ENCODE measurements around the gene METTL24.

The METTL24 gene

GRCh38 chr6:110329714-110330436, 28.3 kb downstream of the METTL24 start:
- TF ChIP-seq, protein P1, sequence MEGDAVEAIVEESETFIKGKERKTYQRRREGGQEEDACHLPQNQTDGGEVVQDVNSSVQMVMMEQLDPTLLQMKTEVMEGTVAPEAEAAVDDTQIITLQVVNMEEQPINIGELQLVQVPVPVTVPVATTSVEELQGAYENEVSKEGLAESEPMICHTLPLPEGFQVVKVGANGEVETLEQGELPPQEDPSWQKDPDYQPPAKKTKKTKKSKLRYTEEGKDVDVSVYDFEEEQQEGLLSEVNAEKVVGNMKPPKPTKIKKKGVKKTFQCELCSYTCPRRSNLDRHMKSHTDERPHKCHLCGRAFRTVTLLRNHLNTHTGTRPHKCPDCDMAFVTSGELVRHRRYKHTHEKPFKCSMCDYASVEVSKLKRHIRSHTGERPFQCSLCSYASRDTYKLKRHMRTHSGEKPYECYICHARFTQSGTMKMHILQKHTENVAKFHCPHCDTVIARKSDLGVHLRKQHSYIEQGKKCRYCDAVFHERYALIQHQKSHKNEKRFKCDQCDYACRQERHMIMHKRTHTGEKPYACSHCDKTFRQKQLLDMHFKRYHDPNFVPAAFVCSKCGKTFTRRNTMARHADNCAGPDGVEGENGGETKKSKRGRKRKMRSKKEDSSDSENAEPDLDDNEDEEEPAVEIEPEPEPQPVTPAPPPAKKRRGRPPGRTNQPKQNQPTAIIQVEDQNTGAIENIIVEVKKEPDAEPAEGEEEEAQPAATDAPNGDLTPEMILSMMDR (conservative IDR thresholded peaks at IDR 0.05; ENCODE audit: low read depth, low read length) = no peak
- peak overlapping the region; percentile 25 for H3K4me3 ChIP-seq (ENCODE audit: low read length)

GRCh38 chr6:110329348-110329713, 28.8 kb downstream of the METTL24 start:
- TF ChIP-seq, protein P1 (conservative IDR thresholded peaks at IDR 0.05; ENCODE audit: low read depth, low read length) = no peak
- no peak for DNase-seq (ENCODE audit: low read depth)
- H3K4me3 ChIP-seq (ENCODE audit: low read length) = peak overlapping the region; percentile 25

More at GRCh38 chr6:110329714-110330436, 28.3 kb downstream of the METTL24 start:
- no peak for DNase-seq (ENCODE audit: low read depth)

DNA sequence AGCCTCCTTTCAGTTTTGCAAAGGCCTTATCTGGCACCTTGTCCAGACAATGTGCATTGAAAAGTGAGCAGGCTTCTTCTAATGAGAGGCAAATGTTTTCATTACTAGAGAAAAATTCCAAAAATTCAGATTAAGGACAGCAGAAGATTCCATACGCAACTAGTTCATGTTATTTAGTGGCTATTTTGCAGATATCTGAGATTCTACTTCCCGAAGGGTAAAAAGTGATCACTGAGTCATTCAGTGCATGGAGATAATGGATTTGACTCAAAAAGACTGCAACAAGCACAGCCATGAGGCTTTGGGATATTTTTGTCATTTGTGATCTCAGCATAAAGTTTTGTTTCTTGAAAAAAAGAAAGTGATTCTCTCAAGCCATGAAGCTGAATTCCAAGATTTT, 29.9 kb downstream of the METTL24 start:
- TF ChIP-seq, protein P1 (conservative IDR thresholded peaks at IDR 0.05; ENCODE audit: low read depth, low read length) = no peak
- DNase-seq (ENCODE audit: low read depth) = peak; percentile 34
- no peak overlapping the region for H3K4me3 ChIP-seq (ENCODE audit: low read length)

DNA sequence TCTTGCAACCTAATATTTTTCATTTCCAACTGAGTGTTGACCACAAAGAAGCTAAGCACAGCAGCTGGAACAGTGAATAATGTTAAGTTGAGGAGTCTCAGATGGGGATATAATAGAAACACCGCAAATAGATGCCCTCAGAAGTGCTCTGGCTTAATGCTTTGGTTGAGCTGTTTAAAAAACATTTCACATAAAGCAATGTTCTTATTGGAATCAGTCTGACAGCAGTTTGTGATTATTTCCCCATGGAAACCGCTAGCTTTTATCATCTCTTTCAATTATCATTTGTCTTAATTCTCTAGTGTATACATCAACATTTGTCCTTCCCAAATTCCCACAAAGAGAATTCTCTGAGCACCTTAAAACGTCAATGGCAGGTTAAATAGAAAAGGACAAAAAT, 30.8 kb downstream of the METTL24 start:
- TF ChIP-seq, protein P1 (conservative IDR thresholded peaks at IDR 0.05; ENCODE audit: low read depth, low read length) = no peak
- DNase-seq (ENCODE audit: low read depth) = no peak

DNA sequence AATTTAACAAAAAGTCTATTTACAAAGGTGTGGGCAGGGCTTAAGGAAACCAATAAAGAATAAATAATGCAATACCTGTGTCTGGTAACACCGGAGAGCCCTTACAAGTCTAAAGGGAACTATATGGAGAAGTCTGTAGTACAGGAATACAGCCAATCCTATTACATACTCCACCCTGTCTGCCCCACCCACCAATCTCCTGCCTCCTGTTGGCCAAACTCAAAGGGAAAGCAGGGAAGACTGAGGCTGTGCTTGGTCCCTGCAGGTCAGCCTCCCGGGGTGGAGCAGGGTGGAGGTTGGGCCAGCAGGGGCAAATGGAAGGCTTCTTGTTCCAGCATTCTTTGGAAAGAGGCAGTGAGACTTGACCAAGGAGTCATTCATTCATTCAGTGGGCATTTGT, 31.5 kb downstream of the METTL24 start:
- no peak for DNase-seq (ENCODE audit: low read depth)
- TF ChIP-seq, protein P1 (conservative IDR thresholded peaks at IDR 0.05; ENCODE audit: low read depth, low read length) = no peak
- no peak overlapping the region for H3K4me3 ChIP-seq (ENCODE audit: low read length)

More for the DNA sequence above, 30.8 kb downstream of the METTL24 start:
- no peak overlapping the region for H3K4me3 ChIP-seq (ENCODE audit: low read length)

DNA sequence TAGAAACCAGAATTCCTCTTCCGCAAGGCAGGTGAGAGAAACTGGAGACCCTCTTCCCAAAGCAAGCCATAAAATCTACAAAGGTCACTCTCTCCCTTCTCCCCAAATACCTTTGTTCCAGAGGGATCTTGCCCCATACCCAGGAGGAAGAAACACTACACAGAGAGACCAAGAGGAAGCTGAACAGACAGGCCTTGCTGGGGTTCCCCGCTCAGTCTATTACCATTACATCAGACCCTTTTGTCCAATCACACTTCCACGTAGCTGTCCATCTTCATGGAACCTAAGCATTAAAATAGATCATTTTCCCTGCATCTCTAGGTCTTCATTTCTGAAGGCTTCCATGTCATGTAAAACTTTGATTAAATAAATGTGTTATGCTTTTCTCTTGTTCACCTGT, 32.1 kb downstream of the METTL24 start:
- DNase-seq (ENCODE audit: low read depth) = no peak
- no peak overlapping the region for H3K4me3 ChIP-seq (ENCODE audit: low read length)
- TF ChIP-seq, protein P1 (conservative IDR thresholded peaks at IDR 0.05; ENCODE audit: low read depth, low read length) = no peak

GRCh38 chr6:110325197-110325596, 33.0 kb downstream of the METTL24 start:
- TF ChIP-seq, protein P1 (conservative IDR thresholded peaks at IDR 0.05; ENCODE audit: low read depth, low read length) = no peak
- no peak overlapping the region for H3K4me3 ChIP-seq (ENCODE audit: low read length)
- DNase-seq (ENCODE audit: low read depth) = no peak
